ENCODE measurements around the gene PHF11.

GRCh38 chr13:49560270-49561061 is 64.7 kb downstream of the PHF11 start:
- no peak for TF ChIP-seq POLR2A (IDR thresholded peaks at IDR 0.05)
- TF ChIP-seq CTCF (IDR thresholded peaks at IDR 0.05) = peak in 2 of 6 experiments; percentile 15 to 18
